ENCODE data around the gene CSNK2B.
A peak's percentile ranks its signal among the peaks of the same experiment; 100 is the strongest.

CSNK2B gene

GRCh38 chr6:31690231-31691077 lies 24.6 kb downstream of the CSNK2B start:
- Histone ChIP-seq H3K4me1 (ENCODE audit: control insufficient read depth, insufficient read depth, low read length) (no peaks in the 10 kb centered on the region), H3K9me3 (ENCODE audit: control insufficient read depth, low read length) (no peaks in the 10 kb centered on the region), H3K27ac (ENCODE audit: insufficient read depth, low read depth, low read length, poor library complexity, severe bottlenecking) (no peak overlapping the region), H3K36me3 (ENCODE audit: control insufficient read depth, insufficient read depth, low read length) (peaks cover 30% of the 10 kb centered on the region), H3K27me3 (ENCODE audit: control insufficient read depth, insufficient read depth, low read length, poor library complexity, severe bottlenecking) (no peaks in the 10 kb centered on the region), H3K4me3 (ENCODE audit: insufficient read depth, low read depth, low read length) (no peak overlapping the region)
- WGBS, 2 experiments: 92 to 93% methylated on average over 8 to 10 of the region's 10 CpGs

- no peak overlapping the region for H3K27ac ChIP-seq (ENCODE audit: insufficient read depth, low read depth, low read length, poor library complexity, severe bottlenecking)
- H3K27me3 ChIP-seq (ENCODE audit: control insufficient read depth, insufficient read depth, low read length, poor library complexity, severe bottlenecking): no peaks in the 10 kb centered on the region
- no peaks in the 10 kb centered on the region for H3K9me3 ChIP-seq (ENCODE audit: control insufficient read depth, low read length)
- 96 to 100% methylated on average over 4 to 5 of the region's 6 CpGs for WGBS, 2 experiments
- H3K4me3 ChIP-seq (ENCODE audit: insufficient read depth, low read depth, low read length): no peak overlapping the region
- no peaks in the 10 kb centered on the region for H3K4me1 ChIP-seq (ENCODE audit: control insufficient read depth, insufficient read depth, low read length)
- H3K36me3 ChIP-seq (ENCODE audit: control insufficient read depth, insufficient read depth, low read length): peaks cover 30% of the 10 kb centered on the region
Observed at GRCh38 chr6:31691078-31691463, 25.2 kb downstream of the CSNK2B start.

GRCh38 chr6:31691564-31692108 lies 25.8 kb downstream of the CSNK2B start:
- WGBS, 2 experiments: 94 to 95% methylated on average over 12 of the region's 12 CpGs
- Histone ChIP-seq H3K27ac (ENCODE audit: insufficient read depth, low read depth, low read length, poor library complexity, severe bottlenecking) (no peak overlapping the region), H3K4me1 (ENCODE audit: control insufficient read depth, insufficient read depth, low read length) (no peaks in the 10 kb centered on the region), H3K4me3 (ENCODE audit: insufficient read depth, low read depth, low read length) (no peak overlapping the region), H3K36me3 (ENCODE audit: control insufficient read depth, insufficient read depth, low read length) (peaks cover 25% of the 10 kb centered on the region), H3K9me3 (ENCODE audit: control insufficient read depth, low read length) (no peaks in the 10 kb centered on the region), H3K27me3 (ENCODE audit: control insufficient read depth, insufficient read depth, low read length, poor library complexity, severe bottlenecking) (no peaks in the 10 kb centered on the region)

- H3K27me3 ChIP-seq (ENCODE audit: control insufficient read depth, insufficient read depth, low read length, poor library complexity, severe bottlenecking): no peaks in the 10 kb centered on the region
- H3K36me3 ChIP-seq (ENCODE audit: control insufficient read depth, insufficient read depth, low read length): peaks cover 19% of the 10 kb centered on the region
- no peak overlapping the region for H3K27ac ChIP-seq (ENCODE audit: insufficient read depth, low read depth, low read length, poor library complexity, severe bottlenecking)
- H3K9me3 ChIP-seq (ENCODE audit: control insufficient read depth, low read length): no peaks in the 10 kb centered on the region
- no peaks in the 10 kb centered on the region for H3K4me1 ChIP-seq (ENCODE audit: control insufficient read depth, insufficient read depth, low read length)
- H3K4me3 ChIP-seq (ENCODE audit: insufficient read depth, low read depth, low read length): no peak overlapping the region
- 94 to 95% methylated on average over 4 of the region's 4 CpGs for WGBS, 2 experiments
Observed at GRCh38 chr6:31692353-31692752, 26.5 kb downstream of the CSNK2B start.

GRCh38 chr6:31692886-31693285 lies 27.0 kb downstream of the CSNK2B start:
- peaks cover 14% of the 10 kb centered on the region for H3K36me3 ChIP-seq (ENCODE audit: control insufficient read depth, insufficient read depth, low read length)
- WGBS, 2 experiments: 94 to 96% methylated on average over 9 of the region's 9 CpGs
- H3K27me3 ChIP-seq (ENCODE audit: control insufficient read depth, insufficient read depth, low read length, poor library complexity, severe bottlenecking): no peaks in the 10 kb centered on the region

GRCh38 chr6:31693535-31693934 lies 27.7 kb downstream of the CSNK2B start:
- Histone ChIP-seq H3K9me3 (ENCODE audit: control insufficient read depth, low read length) (no peaks in the 10 kb centered on the region), H3K4me3 (ENCODE audit: insufficient read depth, low read depth, low read length) (no peak overlapping the region), H3K27me3 (ENCODE audit: control insufficient read depth, insufficient read depth, low read length, poor library complexity, severe bottlenecking) (no peaks in the 10 kb centered on the region), H3K27ac (ENCODE audit: insufficient read depth, low read depth, low read length, poor library complexity, severe bottlenecking) (no peak overlapping the region), H3K36me3 (ENCODE audit: control insufficient read depth, insufficient read depth, low read length) (peaks cover 12% of the 10 kb centered on the region), H3K4me1 (ENCODE audit: control insufficient read depth, insufficient read depth, low read length) (no peaks in the 10 kb centered on the region)
- 93 to 95% methylated on average over 6 of the region's 6 CpGs for WGBS, 2 experiments

More at GRCh38 chr6:31692886-31693285, 27.0 kb downstream of the CSNK2B start:
- no peaks in the 10 kb centered on the region for H3K4me1 ChIP-seq (ENCODE audit: control insufficient read depth, insufficient read depth, low read length)
- H3K9me3 ChIP-seq (ENCODE audit: control insufficient read depth, low read length): no peaks in the 10 kb centered on the region
- no peak overlapping the region for H3K27ac ChIP-seq (ENCODE audit: insufficient read depth, low read depth, low read length, poor library complexity, severe bottlenecking)
- no peak overlapping the region for H3K4me3 ChIP-seq (ENCODE audit: insufficient read depth, low read depth, low read length)

GRCh38 chr6:31697555-31697954 lies 31.7 kb downstream of the CSNK2B start:
- Histone ChIP-seq H3K36me3 (ENCODE audit: control insufficient read depth, insufficient read depth, low read length) (peaks cover 12% of the 10 kb centered on the region), H3K27ac (ENCODE audit: insufficient read depth, low read depth, low read length, poor library complexity, severe bottlenecking) (no peak overlapping the region), H3K4me3 (ENCODE audit: insufficient read depth, low read depth, low read length) (no peak overlapping the region), H3K9me3 (ENCODE audit: control insufficient read depth, low read length) (no peaks in the 10 kb centered on the region), H3K4me1 (ENCODE audit: control insufficient read depth, insufficient read depth, low read length) (peaks cover 9% of the 10 kb centered on the region), H3K27me3 (ENCODE audit: control insufficient read depth, insufficient read depth, low read length, poor library complexity, severe bottlenecking) (no peaks in the 10 kb centered on the region)
- WGBS, 2 experiments: 87 to 93% methylated on average over 3 of the region's 3 CpGs

- Histone ChIP-seq H3K27me3 (ENCODE audit: control insufficient read depth, insufficient read depth, low read length, poor library complexity, severe bottlenecking) (no peaks in the 10 kb centered on the region), H3K36me3 (ENCODE audit: control insufficient read depth, insufficient read depth, low read length) (no peaks in the 10 kb centered on the region), H3K27ac (ENCODE audit: insufficient read depth, low read depth, low read length, poor library complexity, severe bottlenecking) (no peak overlapping the region), H3K4me1 (ENCODE audit: control insufficient read depth, insufficient read depth, low read length) (peaks cover 9% of the 10 kb centered on the region), H3K9me3 (ENCODE audit: control insufficient read depth, low read length) (no peaks in the 10 kb centered on the region), H3K4me3 (ENCODE audit: insufficient read depth, low read depth, low read length) (no peak overlapping the region)
- WGBS, 2 experiments: 93 to 99% methylated on average over 4 to 5 of the region's 5 CpGs
Observed at GRCh38 chr6:31700740-31701401, 35.0 kb downstream of the CSNK2B start.

- Histone ChIP-seq H3K4me3 (ENCODE audit: insufficient read depth, low read depth, low read length) (peak overlapping the region; percentile 88), H3K9me3 (ENCODE audit: control insufficient read depth, low read length) (no peaks in the 10 kb centered on the region), H3K27ac (ENCODE audit: insufficient read depth, low read depth, low read length, poor library complexity, severe bottlenecking) (no peak overlapping the region), H3K4me1 (ENCODE audit: control insufficient read depth, insufficient read depth, low read length) (peaks cover 9% of the 10 kb centered on the region), H3K36me3 (ENCODE audit: control insufficient read depth, insufficient read depth, low read length) (no peaks in the 10 kb centered on the region), H3K27me3 (ENCODE audit: control insufficient read depth, insufficient read depth, low read length, poor library complexity, severe bottlenecking) (peaks cover 6% of the 10 kb centered on the region)
- 64 to 68% methylated on average over 7 of the region's 7 CpGs for WGBS, 2 experiments
Observed at GRCh38 chr6:31701666-31702404, 36.0 kb downstream of the CSNK2B start.

GRCh38 chr6:31702405-31702818 lies 36.5 kb downstream of the CSNK2B start:
- Histone ChIP-seq H3K27me3 (ENCODE audit: control insufficient read depth, insufficient read depth, low read length, poor library complexity, severe bottlenecking) (peaks cover 11% of the 10 kb centered on the region), H3K9me3 (ENCODE audit: control insufficient read depth, low read length) (no peaks in the 10 kb centered on the region), H3K4me1 (ENCODE audit: control insufficient read depth, insufficient read depth, low read length) (peaks cover 9% of the 10 kb centered on the region), H3K27ac (ENCODE audit: insufficient read depth, low read depth, low read length, poor library complexity, severe bottlenecking) (peak overlapping the region; percentile 89), H3K36me3 (ENCODE audit: control insufficient read depth, insufficient read depth, low read length) (no peaks in the 10 kb centered on the region), H3K4me3 (ENCODE audit: insufficient read depth, low read depth, low read length) (peak overlapping the region; percentile 88)
- 4 to 6% methylated on average over 9 to 10 of the region's 10 CpGs for WGBS, 2 experiments

Data from ectodermal cell (in vitro differentiated cells).